ENCODE measurements around the gene MANEAL.
A peak's percentile ranks its signal among the peaks of the same experiment; 100 is the strongest.

Gene MANEAL

GRCh38 chr1:37793773-37794371 lies at the start of gene MANEAL:
MANEAL (plus strand) TSS chr1:37793847; CDS start chr1:37794183, 336 bp downstream.
- TF ChIP-seq CTCF (IDR thresholded peaks at IDR 0.05; ENCODE audit: extremely low read depth, missing control alignments): no peak
- peak; percentile 88 for DNase-seq (ENCODE audit: low spot score)

GRCh38 chr1:37746806-37747205 lies 46.8 kb upstream of the MANEAL start:
- no peak for DNase-seq (ENCODE audit: low spot score)
- TF ChIP-seq CTCF (IDR thresholded peaks at IDR 0.05; ENCODE audit: extremely low read depth, missing control alignments): no peak

GRCh38 chr1:37748565-37748964 lies 45.1 kb upstream of the MANEAL start:
- DNase-seq (ENCODE audit: low spot score): no peak
- TF ChIP-seq CTCF (IDR thresholded peaks at IDR 0.05; ENCODE audit: extremely low read depth, missing control alignments): no peak

- DNase-seq (ENCODE audit: low spot score): no peak
- TF ChIP-seq CTCF (IDR thresholded peaks at IDR 0.05; ENCODE audit: extremely low read depth, missing control alignments): no peak
These were observed 41.4 kb upstream of the MANEAL start for GRCh38 chr1:37752213-37752582.

- TF ChIP-seq CTCF (IDR thresholded peaks at IDR 0.05; ENCODE audit: extremely low read depth, missing control alignments): no peak
- DNase-seq (ENCODE audit: low spot score): peak; percentile 86
These were observed 40.8 kb upstream of the MANEAL start for GRCh38 chr1:37752583-37753471.

- DNase-seq (ENCODE audit: low spot score): no peak
- TF ChIP-seq CTCF (IDR thresholded peaks at IDR 0.05; ENCODE audit: extremely low read depth, missing control alignments): no peak
These were observed 40.0 kb upstream of the MANEAL start for GRCh38 chr1:37753473-37754321.
